MV-4-11 (cell line): ENCODE results near the gene DNM2.
"Not testable (repeated sequence)": the region's sequence is repeated elsewhere in the genome, so short reads cannot be mapped to it uniquely, and the experiment has no call there.

Source experiments
- DNase-seq: peaks from one replicate; lab custom pipeline; 2025; lab: John Stamatoyannopoulos, UW

The DNM2 gene

GRCh38 chr19:10836479-10837330 is 118.8 kb downstream of the DNM2 start:
- DNase-seq: peak; percentile 93

DNA sequence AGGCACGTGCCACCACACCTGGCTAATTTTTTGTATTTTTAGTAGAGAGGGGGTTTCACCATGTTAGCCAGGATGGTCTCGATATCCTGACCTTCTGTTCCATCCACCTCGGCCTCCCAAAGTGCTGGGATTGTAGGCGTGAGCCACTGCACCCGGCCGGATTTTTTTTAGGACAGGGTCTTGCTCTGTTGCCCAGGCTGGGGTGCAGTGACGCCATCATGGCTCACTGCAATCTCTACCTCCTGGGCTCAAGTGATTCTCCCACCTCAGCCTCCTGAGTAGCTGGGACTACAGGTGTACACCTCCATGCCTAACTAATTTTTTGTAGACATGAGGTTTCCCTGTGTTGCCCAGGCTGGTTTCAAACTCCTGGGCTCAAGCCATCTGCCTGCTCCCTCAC is 119.8 kb downstream of the DNM2 start:
- not testable (repeated sequence) for DNase-seq

- DNase-seq: no peak
Measured at GRCh38 chr19:10838377-10838776, 120.5 kb downstream of the DNM2 start.

GRCh38 chr19:10839114-10840050 is 121.5 kb downstream of the DNM2 start:
- DNase-seq: no peak

DNA sequence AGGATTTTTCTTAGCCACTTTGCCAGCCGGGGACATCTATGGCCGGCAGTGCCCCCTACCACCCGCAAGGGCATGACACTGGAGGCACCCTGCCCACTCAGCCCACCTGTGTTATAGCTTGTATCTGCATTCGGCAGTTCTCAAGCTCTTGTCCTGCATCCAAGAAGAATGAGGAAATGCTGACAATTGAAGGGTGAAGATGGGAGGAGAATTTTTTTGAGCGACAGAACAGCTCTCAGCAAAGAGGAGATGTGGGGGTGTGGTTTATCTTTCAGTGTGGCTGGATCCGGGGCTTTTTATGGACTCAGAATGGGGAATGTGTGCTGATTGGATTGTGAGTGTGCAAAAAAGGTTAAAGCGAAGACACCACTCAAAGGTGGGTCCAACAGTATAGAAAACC is 124.9 kb downstream of the DNM2 start:
- no peak for DNase-seq

DNA sequence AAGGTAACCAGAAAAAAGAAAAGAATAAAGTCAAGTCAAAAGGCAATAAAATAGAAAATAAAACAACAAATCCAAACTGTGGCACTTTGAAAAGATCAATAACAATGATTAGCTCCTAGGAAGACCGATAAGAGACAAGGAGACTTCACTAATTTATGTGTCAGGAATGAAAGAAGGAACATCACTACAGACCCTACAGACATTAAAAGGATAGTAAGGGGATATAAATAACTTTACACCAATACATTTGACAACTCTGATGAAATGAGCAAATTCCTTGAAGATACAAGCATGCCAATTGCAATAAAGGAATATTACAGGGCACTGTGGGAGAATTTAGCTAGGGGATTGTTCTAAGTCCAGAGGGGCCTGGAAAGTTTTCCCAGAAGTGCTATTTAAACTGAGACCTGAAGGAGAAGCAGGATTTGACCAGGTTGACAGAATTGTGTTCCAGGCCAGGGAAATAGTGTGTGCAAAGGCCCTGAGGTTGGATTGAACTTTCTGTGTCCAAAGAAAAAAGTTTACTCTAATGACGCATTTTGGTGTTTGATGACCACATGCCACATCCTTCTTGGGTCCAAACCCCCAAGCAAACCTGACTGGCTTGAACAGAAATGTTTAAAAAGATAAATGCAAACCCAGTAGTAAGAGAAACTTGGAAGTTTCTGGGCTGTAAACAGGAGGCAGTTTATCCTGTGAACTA is 128.8 kb downstream of the DNM2 start:
- no peak for DNase-seq

GRCh38 chr19:10848230-10848856 is 130.5 kb downstream of the DNM2 start, which contains the start of gene C19orf38:
Gene C19orf38, plus strand, starts transcription at chr19:10848415. Its CDS starts 94 bp downstream, at chr19:10848509.
- DNase-seq: peak; percentile 76

- DNase-seq: no peak
Measured at GRCh38 chr19:10850631-10851030, 132.8 kb downstream of the DNM2 start.

DNA sequence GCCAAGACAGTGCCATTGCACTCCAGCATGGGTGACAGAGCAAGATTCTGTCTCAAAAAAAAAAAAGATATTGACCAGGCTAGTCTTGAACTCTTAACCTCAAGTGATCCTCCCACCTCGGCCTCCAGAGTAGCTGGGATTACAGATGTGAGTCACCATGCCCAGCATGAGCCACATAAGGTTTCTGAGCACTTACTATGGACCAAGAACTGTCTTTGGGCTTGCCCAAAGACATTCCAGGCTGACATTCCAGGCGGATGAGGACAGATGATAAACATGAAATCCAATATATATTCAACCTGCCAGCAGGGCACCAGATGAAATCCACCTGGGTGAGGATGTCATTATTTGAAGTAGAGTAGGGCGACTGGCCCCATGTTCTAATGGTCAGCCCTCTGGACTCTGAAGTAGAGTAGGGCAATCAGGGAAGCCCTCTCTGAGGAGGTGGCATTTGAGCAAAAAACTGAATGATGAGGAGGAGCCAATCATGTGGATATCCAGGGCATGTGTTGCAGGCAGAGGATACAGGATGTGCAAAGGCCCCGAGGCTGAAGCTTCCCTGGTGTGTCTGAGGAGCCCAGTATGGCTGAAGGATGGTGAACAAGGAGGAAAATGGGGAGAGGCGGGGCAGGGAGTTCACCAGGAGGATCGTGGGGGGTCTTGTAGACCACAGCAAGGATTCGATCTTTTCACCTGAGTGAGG is 134.4 kb downstream of the DNM2 start:
- DNase-seq: peak; percentile 57

DNA sequence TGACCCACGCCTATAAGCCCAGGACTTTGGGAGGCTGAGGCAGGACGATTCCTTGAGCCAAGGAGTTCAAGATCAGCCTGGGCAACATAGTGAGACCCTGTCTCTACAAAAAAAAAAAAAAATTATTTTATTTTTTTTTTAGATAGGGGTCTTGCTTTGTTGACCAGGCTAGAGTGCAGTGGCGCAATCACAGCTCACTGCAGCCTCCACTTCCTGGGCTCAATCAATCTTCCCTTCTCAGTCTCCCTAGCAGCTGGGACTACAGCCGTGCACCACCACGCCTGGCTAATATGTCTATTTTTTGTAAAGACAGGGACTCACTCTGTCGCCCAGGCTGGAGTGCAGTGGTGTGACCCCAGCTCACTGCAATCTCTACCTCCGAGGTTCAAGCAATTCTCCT is 135.1 kb downstream of the DNM2 start:
- DNase-seq: no peak

DNA sequence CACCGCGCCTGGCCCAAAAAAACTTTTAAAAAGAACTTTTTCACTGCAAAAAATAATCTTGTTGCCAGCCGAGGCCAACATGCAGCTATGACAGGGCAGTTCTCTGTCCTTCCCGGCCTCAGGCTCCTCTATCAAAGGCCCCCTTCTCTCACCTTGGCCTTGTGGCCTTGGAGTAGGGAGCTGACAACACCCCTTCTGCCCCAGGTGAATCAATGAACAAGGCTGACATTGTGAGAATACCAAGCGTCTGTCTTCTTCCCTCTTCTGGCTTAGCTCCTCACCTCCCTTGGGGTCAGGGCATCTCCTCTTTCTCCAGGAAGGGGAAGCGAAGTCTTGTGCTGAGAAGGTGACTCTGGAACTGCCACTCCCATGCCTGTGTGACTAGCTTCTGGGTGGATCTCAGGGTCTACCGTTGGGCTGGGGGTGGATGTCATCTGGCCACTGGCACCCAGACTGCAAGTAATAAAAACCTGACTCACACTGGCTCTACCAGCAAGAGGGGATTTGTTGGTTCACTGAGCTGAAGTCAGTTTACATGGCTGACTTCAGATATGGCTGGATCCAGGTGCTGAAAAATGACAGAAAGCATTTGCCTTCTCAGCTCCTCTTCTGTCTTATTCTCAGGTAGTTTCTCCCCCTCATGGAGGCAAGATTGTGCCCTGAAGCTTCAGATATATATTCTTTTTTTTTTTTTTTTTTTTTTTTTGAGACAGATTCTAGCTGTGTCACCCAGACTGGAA is 136.6 kb downstream of the DNM2 start:
- DNase-seq: peak; percentile 35

DNA sequence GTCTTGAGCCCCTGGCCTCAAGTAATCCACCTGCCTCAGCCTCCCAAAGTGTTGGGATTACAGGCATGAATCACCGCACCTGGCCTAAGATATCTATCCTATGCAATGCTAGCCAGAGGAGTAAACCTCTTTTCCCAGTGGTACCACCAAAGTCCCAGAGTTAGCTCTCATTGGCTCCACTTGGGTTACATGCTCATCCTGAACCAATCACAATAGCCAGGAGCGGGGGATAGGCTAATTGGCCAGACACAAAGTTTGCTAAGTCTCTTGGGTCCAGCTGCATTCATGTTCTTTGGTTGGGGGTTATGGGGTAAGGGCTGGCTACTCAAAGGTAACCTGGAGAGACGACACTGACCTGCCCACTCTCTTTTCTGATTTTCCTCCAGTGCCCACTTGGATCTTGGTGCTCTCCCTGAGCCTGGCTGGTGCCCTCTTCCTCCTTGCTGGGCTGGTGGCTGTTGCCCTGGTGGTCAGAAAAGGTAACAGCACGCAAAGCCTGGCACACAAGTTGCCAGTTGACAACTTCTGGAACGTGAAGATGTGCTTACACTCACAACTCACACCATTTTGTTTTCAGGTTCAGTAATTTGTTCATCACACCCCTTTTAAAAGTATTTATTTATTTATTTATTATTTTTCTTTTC is 138.1 kb downstream of the DNM2 start:
- peak; percentile 30 for DNase-seq

- not testable (repeated sequence) for DNase-seq
Measured at GRCh38 chr19:10856899-10857298, 139.0 kb downstream of the DNM2 start.

DNA sequence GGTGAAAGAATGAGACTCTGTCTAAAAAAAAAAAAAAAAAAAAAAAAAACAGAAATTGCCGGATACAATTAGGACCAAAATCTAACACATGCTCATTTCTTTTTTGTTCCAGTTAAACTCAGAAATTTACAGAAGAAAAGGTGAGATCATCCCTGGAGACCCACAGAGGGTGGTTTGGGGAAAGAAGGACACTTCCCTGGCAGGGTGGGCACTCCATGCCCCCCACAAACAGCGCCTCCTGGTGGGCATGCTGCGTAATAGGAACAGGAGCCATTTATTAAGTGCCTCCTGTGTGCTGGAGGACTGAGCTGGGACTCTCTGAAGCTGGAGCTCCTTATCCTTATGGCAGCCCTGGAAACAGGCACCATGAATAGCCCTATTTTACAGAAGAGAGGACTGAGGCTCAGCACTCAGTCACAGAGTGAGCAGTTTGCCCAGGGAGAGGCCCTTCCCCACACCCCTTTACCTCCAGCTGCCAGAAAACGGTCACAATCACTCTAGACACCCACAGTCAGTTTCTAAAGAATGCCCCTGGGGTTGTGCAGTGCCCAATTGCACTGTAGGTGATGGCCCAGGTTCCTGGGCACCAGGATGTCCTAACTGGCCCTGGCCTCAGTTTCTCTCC is 140.4 kb downstream of the DNM2 start:
- DNase-seq: peak; percentile 23

DNA sequence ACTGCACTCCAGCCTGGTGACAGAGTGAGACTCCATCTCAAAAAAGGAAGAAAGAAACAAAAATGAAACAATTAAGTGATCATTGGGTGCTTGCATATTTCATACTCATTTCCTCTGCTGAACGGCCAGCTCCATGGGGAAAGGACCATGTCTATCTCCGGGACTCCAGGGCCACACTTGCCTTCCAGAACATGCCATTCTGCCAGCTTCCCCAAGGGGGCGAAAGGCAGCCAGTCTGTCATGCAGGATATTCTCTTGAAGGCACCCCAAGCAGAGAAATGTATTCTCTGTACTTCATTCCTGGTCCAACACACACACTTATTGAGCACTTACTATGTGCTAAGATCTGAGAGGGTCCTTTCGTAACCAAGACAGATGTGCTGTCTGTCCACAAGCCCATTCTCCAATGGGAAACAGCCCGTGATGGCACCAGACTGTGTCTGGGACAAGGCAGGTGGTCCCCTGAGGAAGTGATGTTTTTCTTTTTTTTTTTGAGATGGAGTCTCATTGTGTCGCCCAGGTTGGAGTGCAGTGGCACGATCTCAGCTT is 143.3 kb downstream of the DNM2 start:
- peak; percentile 93 for DNase-seq

DNA sequence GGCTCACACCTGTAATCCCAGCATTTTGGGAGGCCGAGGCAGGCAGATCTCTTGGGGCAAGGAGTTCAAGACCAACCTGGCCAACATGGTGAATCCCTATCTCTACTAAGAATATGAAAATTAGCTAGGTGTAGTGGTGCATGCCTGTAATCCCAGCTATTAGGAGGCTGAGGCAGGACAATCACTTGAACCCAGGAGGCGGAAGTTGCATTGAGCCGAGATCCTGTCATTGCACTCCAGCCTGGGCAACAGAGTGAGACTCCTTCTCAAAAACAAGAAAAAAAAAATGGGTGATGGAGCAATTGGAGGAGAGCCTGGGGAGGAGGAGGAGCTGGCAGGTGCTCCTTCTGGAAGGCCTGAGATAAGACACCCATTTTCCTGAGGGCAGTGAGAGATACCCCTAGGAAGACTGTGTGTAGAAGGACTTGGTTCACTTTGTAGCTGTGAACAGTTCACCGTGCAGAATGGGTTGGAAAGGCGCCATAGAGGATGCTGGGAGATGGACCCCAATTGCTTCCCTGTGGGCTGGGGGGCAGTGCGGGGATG is 144.8 kb downstream of the DNM2 start:
- DNase-seq: no peak

- DNase-seq: peak; percentile 92
Measured at GRCh38 chr19:10863107-10863717, 145.3 kb downstream of the DNM2 start.

DNA sequence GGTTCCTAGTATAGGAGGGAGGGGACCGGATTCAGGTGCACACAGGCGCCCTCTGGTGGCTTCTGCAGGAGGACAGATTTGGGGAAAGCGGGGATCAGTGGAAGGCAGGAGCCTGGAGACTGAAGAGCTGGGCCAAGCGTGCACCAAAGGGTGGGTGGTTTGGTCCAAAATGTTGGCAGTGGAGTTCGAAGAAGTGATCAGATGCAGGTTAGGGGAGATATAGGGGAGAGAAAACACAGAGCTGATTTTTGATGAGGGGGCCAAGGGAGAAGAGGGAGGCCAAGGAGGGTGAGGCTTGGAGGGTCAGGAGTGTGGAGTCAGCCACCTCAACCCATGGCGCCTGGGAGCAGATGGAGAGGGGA is 146.6 kb downstream of the DNM2 start:
- peak; percentile 63 for DNase-seq
